Retinal pigment epithelial cell (primary cell): ENCODE data around the gene CARD6.
A peak's percentile ranks its signal among the peaks of the same experiment; 100 is the strongest.
"Not testable (repeated sequence)": the region's sequence is repeated elsewhere in the genome, so short reads cannot be mapped to it uniquely, and the experiment has no call there.

Experiments
- DNase-seq: peaks from one replicate; pipeline ENCODE4 v3.0.0-alpha.2; 2010; ENCODE audit warnings: low read depth
- H3K4me3 ChIP-seq: 2 replicates; pipeline ENCODE4 v1.5.1; 2011; ENCODE audit warnings: mild to moderate bottlenecking, low read length, control low read depth, moderate library complexity
- TF ChIP-seq, protein P1 (sequence below): conservative IDR thresholded peaks from 2 replicates; pipeline ENCODE4 v1.5.1; 2011; ENCODE audit warnings: low read depth, low read length, control low read depth, inconsistent platforms

CARD6 gene

DNA sequence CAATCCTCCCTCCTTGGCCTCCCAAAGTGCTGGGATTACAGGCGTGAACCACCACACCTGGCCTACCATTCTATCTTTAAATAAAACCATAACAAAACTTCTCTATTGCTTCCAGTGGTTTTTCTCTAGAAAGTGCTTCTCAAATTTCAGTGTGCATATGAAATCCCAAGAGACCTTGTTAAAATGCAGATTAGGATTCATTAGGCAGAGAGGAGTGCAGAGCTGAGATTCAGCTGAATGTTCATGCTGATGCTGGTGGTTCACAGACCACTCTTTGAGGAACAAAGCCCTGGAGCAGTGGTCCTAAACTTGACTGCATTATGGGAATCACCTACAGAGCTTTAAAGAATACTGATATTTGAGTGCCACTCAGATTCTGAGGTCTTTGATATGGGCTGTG is 28.2 kb downstream of the CARD6 start:
- H3K4me3 ChIP-seq: no peak overlapping the region
- DNase-seq: no peak
- TF ChIP-seq, protein P1, sequence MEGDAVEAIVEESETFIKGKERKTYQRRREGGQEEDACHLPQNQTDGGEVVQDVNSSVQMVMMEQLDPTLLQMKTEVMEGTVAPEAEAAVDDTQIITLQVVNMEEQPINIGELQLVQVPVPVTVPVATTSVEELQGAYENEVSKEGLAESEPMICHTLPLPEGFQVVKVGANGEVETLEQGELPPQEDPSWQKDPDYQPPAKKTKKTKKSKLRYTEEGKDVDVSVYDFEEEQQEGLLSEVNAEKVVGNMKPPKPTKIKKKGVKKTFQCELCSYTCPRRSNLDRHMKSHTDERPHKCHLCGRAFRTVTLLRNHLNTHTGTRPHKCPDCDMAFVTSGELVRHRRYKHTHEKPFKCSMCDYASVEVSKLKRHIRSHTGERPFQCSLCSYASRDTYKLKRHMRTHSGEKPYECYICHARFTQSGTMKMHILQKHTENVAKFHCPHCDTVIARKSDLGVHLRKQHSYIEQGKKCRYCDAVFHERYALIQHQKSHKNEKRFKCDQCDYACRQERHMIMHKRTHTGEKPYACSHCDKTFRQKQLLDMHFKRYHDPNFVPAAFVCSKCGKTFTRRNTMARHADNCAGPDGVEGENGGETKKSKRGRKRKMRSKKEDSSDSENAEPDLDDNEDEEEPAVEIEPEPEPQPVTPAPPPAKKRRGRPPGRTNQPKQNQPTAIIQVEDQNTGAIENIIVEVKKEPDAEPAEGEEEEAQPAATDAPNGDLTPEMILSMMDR: no peak

DNA sequence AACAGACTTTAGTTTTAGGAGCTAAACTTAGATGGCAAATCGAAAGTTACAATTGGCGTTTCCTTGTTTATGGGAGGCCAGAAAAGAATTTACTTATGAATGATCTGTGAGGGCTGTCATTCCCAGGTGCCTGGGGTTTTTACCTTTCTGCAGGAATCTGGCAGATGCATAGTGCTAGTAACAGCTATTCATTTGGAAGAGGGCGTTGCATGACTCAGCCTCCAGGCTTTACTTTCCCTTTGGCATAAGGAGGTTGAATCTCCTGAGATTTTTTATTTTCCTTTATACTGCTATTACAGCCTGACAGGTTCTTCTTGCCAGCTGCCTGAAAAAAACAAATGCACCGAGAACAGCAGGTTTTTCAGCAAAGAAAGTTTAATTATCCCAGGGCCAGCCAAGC is 30.0 kb downstream of the CARD6 start:
- H3K4me3 ChIP-seq: no peak overlapping the region
- TF ChIP-seq, protein P1: no peak
- no peak for DNase-seq

DNA sequence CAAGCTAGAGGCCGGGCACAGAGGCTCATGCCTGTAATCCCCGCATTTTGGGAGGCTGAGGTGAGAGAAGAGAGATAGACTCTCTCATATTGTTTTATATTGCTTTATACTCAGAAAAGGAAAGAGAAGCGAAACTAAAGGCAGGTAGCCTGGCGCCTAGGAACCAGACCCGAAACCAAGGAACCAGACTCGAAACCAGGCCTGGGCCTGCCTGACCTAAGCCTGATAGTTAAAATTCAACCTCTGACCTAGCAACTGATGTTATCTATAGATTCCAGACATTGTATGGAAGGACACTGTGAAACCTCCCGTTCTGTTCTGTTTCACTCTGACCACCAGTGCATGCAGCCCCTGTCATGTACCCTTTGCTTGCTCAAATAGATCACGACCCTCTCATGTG is 31.1 kb downstream of the CARD6 start:
- H3K4me3 ChIP-seq, DNase-seq: not testable (repeated sequence)

DNA sequence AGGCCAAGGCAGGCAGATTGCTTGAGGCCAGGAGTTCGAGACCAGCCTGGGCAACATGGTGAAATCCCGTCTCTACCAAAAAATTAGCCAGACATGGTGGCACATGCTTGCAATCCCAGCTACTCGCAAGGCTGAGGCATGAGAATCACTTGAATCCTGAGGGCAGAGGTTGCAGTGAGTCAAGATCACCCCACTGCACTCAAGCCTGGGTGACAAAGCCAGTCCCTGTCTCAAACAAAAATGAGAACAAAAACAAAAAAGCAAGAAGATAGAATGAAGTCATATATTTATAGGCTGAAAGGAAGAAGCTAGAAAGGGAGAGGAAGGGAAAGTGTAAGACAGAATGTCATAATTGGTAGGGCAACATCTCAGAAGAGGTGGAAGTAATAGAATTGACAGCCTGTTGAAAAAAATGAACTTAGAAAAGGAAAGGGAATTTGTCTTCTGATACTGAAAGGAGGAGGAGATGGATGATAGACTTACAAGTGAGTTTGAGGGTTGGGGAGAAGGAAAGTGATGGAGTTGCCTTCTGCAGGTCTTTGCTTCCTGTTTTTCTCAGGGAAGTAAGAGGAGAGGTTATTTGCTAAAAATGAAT is 32.2 kb downstream of the CARD6 start:
- no peak overlapping the region for H3K4me3 ChIP-seq
- TF ChIP-seq, protein P1: no peak
- DNase-seq: no peak

DNA sequence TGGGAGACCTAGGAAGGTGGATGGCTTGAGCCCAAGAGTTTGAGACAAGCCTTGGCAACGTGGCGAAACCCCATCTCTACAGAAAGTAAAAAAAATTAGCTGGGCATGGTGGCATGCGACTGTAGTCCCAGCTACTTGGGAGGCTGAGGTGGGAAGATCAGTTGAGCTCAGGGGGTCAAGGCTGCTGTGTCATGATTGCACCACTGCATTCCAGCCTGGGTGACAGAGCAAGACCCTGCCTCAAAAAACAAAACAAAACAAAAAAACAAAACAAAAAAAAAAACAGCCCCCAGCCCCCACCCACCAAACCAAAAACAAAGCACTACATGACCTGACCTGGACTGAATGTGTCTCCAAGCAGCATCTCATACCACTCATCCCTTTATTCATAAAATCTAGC is 34.8 kb downstream of the CARD6 start:
- DNase-seq: no peak
- TF ChIP-seq, protein P1: no peak
- no peak overlapping the region for H3K4me3 ChIP-seq

DNA sequence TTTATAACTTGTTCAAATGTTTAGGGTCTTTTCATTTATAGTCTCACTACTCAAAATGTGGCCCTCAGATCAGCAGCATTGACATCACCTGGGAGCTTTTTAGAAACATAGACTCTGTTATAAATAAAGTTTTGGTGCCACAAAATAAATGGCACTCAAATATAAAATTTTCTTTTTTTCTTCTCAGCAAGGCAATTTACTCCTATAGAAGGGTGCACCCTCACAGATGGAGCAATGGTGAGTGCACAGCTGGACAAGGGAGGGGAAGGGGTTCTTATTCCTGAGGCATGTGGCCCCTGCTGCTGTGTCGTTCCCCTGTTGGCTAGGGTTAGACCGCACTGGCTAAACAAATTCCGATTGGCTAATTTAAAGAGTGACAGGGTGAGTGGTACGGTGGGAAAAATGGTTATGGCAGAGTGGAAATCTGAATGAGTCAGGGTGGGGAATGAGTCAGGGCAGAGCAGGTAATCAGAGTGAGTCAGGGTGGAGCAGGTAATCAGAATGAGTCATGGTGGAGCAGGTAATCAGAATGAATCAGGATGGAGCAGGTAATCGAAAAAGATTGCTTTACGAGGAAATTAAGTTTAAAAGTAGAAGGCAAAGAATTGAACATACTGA is 36.3 kb downstream of the CARD6 start:
- TF ChIP-seq, protein P1: no peak
- no peak for DNase-seq

DNA sequence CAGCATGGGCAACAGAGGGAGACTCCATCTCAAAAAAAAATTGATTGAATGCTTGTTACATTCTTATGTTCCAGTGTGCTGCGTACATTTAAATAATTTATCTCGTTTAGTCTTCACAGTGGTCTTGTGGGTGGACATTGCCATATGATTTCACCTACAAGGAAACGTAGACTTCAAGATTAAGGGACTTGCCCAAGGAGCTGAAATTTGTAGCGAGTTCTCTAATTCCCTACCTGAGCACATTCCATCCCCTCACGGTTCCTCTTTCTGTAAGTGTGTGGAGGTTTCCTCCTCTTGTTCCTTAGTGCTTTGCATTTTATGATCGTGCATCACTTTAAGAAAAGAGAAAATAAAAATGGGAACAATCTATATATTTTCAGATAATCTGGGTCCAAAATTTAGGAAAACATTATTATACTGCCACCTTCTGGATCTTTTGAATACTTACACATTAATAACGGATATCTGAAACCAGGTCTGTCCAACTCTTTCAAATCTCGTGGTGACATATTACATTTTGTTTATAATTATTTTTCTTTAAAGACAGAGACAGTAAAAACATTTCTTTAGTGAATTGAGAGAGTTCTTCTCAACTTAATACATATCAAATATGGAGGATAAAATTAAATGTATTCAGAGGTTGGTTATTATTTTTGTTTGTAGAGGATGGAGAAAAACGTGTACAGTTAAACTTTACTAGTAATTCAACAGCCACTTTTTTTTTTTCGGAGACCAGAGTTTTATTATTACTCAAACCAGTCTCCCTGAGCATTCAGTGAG is 38.2 kb downstream of the CARD6 start:
- TF ChIP-seq, protein P1: peak; percentile 41
- no peak overlapping the region for H3K4me3 ChIP-seq
- no peak for DNase-seq

More for the DNA sequence above, 36.3 kb downstream of the CARD6 start:
- H3K4me3 ChIP-seq: no peak overlapping the region
